ENCODE results near the gene ERN1.

DNA sequence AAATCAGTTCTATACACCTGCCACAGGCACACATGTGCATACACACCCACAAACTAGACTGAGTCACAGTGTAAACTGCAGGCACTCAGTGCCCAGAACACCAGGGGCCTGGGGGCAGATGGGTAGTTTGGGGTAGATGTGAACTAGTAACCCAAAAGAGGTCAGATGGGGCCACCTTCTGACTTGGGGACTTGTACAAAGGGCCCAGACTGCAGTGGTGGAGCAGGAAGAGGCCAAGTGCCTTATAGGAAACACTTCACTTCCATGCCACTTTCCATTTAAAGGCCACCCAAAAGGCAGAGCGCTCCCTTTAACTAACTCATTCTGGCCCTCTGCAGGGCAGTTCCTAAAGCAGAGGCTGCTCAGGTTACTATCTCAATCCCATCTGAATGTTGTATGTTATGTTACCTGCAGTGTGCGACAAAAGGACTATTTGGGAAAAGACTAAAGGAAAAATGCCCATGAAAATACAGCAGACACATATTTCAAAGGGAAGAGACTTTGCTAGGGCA lies 27.8 kb upstream of the ERN1 start:
- TF ChIP-seq RBAK (CRISPR knock-in tag; IDR thresholded peaks at IDR 0.05) (no peak), ZBTB40 (IDR thresholded peaks at IDR 0.05) (no peak), ZBTB40 (CRISPR knock-in tag; IDR thresholded peaks at IDR 0.05) (no peak), MEIS2 (CRISPR knock-in tag; IDR thresholded peaks at IDR 0.05) (no peak)
- TF ChIP-seq, protein P1, sequence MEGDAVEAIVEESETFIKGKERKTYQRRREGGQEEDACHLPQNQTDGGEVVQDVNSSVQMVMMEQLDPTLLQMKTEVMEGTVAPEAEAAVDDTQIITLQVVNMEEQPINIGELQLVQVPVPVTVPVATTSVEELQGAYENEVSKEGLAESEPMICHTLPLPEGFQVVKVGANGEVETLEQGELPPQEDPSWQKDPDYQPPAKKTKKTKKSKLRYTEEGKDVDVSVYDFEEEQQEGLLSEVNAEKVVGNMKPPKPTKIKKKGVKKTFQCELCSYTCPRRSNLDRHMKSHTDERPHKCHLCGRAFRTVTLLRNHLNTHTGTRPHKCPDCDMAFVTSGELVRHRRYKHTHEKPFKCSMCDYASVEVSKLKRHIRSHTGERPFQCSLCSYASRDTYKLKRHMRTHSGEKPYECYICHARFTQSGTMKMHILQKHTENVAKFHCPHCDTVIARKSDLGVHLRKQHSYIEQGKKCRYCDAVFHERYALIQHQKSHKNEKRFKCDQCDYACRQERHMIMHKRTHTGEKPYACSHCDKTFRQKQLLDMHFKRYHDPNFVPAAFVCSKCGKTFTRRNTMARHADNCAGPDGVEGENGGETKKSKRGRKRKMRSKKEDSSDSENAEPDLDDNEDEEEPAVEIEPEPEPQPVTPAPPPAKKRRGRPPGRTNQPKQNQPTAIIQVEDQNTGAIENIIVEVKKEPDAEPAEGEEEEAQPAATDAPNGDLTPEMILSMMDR (CRISPR knock-in tag; IDR thresholded peaks at IDR 0.05), result no peak
- TF ChIP-seq, protein P2, sequence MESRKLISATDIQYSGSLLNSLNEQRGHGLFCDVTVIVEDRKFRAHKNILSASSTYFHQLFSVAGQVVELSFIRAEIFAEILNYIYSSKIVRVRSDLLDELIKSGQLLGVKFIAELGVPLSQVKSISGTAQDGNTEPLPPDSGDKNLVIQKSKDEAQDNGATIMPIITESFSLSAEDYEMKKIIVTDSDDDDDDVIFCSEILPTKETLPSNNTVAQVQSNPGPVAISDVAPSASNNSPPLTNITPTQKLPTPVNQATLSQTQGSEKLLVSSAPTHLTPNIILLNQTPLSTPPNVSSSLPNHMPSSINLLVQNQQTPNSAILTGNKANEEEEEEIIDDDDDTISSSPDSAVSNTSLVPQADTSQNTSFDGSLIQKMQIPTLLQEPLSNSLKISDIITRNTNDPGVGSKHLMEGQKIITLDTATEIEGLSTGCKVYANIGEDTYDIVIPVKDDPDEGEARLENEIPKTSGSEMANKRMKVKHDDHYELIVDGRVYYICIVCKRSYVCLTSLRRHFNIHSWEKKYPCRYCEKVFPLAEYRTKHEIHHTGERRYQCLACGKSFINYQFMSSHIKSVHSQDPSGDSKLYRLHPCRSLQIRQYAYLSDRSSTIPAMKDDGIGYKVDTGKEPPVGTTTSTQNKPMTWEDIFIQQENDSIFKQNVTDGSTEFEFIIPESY (CRISPR knock-in tag; IDR thresholded peaks at IDR 0.05), result no peak

Measured in HepG2 (cell line).